ENCODE results near the gene PRSS48.
"Not testable (repeated sequence)": the region's sequence is repeated elsewhere in the genome, so short reads cannot be mapped to it uniquely, and the experiment has no call there.

PRSS48 gene

GRCh38 chr4:151266497-151266896 is 10.5 kb upstream of the PRSS48 start:
- DNase-seq, result no peak

- no peak for DNase-seq
These were observed 9.9 kb upstream of the PRSS48 start for GRCh38 chr4:151267104-151267503.

- no peak for DNase-seq
These were observed 9.0 kb upstream of the PRSS48 start for GRCh38 chr4:151267822-151268535.

- DNase-seq, result not testable (repeated sequence)
These were observed 8.1 kb upstream of the PRSS48 start for GRCh38 chr4:151268905-151269304.

GRCh38 chr4:151284534-151285245 is 7.7 kb downstream of the PRSS48 start:
- no peak for DNase-seq

DNA sequence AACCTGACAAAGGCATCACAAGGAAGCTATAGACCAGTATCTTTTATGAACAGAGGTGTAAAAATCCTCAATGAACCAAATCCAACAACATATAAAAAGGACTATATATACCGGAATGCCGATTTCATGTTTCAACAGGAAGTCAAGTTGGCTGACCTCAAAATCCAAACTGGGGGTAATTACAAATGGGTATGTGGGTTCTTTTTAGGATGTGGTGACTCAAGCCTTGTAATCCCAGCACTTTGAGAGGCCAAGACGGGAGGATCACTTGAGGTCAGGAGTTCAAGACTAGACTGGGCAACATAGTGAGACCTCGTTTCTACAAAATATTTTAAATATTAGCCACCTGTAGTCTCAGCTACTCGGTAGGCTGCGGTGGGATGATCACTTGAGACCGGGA is 10.4 kb downstream of the PRSS48 start:
- no peak for DNase-seq

- no peak for DNase-seq
These were observed 14.5 kb downstream of the PRSS48 start for GRCh38 chr4:151291485-151291884.

- no peak for DNase-seq
These were observed 15.1 kb downstream of the PRSS48 start for GRCh38 chr4:151292038-151292437.

DNA sequence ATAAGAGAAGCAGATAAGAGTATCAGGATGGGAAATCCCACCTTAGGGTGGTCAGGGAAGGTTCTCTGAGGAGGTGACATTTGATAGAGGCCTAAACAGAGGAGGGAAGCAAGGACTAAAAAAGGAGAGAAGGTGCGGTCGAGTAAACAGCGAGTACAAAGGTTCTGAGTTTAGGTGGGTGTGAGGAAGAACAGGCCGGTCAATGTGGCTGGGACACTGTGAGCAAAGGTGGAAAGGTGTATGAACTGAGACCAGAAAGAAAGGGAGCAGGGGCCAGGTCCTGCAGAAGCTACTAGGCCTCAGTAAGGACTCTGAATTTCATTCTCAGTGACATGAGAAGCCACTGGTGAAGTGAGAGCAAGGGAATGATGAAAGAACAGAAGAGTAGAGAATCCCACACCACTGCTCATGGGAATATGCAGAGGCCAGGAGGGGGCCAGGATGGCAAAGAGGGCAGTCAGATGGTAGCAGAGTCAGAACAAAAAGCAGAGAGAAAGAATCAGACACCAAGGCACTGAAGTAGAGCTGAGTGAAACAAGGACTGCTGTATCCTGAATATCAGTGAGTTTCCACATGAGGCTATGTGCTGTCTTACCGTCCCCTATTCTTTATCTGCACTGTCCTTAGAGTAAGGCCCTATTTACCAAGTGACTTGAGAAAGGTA is 18.0 kb downstream of the PRSS48 start:
- no peak for DNase-seq

DNA sequence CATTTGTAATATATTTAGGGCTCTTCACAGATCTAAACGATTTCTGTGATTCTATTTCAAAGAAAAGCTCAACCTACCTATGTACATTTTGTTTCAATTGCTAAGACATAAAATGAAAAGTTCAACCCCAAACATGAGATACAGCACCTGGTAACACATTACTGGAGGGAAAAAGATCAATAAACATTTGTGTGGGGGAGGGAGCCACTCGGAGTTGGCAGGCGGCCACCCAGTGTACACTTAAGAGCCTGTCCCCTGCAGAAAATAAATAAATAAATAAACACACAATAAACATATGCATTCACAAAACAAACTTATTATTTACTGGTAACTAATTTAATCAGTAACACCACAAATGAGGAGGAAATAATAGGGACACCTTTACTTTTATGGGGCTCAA is 19.3 kb downstream of the PRSS48 start:
- DNase-seq, result no peak

DNA sequence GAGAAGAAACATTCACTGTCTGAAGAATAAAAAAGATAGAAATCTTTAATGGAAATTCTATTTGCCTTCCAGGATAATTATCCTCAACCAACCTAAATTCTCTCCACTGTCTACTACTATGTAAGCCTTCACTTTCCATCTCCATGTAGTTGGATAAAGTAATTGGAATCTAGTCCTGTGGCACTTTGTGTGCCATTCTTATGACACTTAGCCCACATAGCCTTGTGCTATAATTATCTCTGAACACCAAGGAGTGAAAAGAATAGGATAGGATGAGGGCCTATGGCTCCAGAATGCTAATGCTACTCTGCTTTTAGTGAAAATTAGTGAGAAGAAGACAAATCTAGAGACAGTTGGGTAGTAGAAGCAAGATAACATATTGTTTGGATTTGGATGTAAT is 20.2 kb downstream of the PRSS48 start:
- no peak for DNase-seq

- DNase-seq, result no peak
These were observed 25.5 kb downstream of the PRSS48 start for GRCh38 chr4:151302432-151302831.

DNA sequence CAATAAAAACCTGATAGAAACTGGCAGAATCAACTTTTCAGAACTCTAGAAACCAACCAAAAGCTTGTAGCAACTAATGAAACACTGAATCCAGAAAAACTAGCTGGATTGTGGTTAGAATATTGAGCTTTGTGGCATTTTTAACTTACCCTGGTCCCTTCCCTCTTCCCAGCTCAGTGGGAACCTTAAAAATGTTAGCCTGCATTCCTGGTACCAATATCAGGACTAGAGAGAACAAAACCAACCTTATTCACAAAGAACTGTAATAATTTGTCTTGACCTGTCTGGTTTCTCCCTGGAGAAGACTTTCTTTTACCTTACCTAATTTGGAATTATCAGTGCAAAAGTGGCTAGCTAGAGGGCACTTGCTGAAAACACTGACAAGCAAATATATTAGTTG is 27.3 kb downstream of the PRSS48 start:
- DNase-seq, result no peak

GRCh38 chr4:151304755-151305154 is 27.8 kb downstream of the PRSS48 start:
- DNase-seq, result no peak

- DNase-seq, result no peak
These were observed 33.3 kb downstream of the PRSS48 start for GRCh38 chr4:151310124-151310728.

GRCh38 chr4:151313306-151314009 is 36.5 kb downstream of the PRSS48 start:
- no peak for DNase-seq

DNA sequence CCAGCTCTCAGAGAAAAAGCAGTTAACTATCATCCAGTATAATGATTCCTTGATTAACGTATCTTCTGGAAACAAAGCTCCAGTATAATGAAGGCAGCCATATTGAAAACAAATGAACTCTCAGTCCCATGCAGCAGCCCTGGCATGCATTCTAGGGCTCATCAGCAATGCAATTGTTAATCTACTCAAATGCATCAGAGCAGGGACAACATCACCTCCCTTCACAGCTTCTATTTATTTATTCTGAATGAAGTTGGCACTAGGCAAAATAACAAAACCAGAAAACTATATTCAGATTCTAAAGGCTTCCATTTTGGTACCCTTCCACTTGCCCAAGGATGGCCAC is 37.0 kb downstream of the PRSS48 start:
- no peak for DNase-seq

DNA sequence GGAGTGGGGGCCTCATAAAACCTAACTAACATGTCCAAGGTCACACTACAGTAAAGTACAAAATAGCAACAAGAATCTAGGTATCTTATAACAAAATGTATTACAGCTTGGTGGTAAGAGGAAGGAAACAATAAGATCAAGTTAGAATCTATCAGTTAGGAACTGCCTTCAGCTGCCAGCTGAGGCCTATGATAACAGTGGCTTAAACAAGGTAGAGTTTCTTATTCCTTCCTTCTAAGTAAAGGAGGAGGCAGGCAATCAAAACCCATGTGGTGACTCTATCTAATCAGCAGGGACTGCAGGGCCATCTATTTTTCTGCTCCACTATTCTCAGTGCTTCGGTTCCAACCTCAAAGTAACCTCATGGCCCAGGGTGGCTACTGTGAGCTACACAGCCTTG is 37.5 kb downstream of the PRSS48 start:
- DNase-seq, result no peak

DNA sequence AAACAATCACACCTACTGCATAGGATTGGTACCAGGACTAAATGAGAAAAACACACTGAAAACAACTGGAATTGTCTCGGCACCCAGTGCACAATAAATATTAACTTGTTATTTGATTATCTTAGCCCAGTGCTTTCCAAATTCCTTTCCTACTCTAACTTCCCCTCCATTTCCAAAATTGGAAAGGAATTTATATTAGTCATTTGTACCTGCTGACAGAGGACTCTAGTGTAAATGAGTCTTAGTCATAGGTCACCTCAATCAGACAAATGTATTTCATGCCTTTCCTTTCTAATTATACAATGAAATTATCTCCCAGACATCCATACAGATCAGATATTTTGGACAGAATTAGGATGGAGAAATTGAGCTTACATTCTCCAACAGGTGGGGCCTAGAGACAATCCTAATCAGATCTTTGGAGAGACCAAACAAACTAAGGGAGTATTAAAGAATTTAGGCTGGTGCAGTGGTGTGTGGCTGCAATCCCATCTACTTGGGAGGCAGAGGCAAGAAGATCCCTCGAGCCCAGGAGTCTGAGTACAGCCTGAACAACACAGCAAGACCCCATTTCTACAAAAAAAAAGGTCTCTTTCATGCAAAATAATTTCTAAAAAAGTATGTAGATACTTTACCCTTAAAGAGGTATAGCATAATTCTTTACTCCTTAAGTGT is 38.4 kb downstream of the PRSS48 start:
- no peak for DNase-seq

GRCh38 chr4:151316645-151317044 is 39.7 kb downstream of the PRSS48 start:
- DNase-seq, result no peak

DNA sequence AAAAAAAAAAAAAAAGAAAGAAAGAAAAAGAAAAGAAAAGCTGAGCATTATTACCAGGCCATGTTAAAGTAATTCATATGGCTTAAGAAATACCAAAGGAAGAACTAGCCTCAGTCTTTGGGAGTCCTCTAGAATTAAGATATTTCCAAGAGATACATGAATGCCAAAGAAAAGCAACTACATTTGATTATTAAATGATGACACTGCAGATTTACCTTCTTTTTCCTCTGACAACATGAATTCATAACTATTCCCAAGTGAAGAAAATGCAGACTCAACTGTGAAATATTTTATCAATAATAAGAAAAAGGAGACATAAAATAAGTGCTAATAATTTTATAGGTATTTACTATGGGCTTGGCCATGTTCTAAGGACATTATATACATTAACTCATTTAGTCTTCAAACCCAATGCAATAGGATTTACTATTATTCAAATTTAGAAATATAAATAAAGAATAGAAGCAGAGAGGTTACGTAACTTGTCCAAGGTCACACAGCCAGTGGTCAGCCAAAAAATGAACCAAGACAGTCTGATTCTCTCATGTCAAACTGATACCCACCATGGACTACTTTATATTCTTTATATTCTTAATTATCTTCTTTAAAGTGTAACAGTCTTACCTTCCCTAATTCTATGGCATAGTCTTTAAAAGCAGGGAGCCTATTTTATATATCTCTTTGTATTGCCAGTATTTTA is 41.5 kb downstream of the PRSS48 start:
- no peak for DNase-seq

- DNase-seq, result no peak
These were observed 42.5 kb downstream of the PRSS48 start for GRCh38 chr4:151319490-151319889.

Data from SHP77 (cell line).